ENCODE results near the gene SMO. TPM values are rescaled to one million over a fixed set of nuclear protein-coding genes. Genes with fewer than 3 reads are reported as not detected.
"Not testable (repeated sequence)": the region's sequence is repeated elsewhere in the genome, so short reads cannot be mapped to it uniquely, and the experiment has no call there.

The SMO gene
- total and polyA plus RNA-seq, 2 donors (not counting 1 experiment from before 2014, with no cell fraction given) = 4.5 to 12.6 TPM

DNA sequence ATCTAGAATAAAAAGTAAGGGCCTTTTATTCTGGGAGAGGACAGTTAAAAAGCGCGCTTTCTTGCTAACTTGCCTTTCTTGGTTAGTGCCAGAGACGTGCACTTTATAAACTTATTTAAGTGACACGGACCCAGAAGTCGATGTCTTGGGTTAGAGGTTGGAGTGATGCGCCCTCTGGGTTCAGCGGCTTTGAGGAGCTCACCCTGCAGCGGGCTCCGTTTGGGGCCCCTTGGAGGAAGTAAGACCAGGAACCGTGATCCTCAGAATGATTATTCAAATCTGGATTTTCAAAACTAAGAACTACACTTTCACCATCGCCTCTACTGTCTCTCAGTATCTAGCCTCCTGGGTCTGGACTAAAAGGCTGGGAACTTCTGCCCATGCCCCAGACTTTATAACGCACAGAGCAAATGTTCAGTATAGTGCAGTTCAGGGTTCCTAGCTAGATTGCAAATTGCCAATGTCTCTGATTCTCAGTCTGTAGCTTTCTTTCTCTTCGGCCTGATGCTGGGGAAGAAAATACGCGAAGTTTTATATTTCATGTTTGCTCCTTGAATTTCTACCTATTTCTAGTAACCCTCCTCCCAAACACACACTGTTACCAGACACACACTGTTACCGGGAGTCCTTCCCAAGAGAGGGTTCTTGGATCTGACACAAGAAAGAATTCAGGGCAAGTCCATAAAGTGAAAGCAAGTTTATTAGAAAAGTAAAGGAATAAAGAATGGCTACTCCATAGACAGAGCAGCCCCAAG is 18.6 kb upstream of the SMO start:
- Histone ChIP-seq H3K4me3 (replicated peaks in 1 of 4; ENCODE audit: control extremely low read depth in 1 of 4, insufficient read depth in 1 of 4, low read depth in 3 of 4, low read length in 4 of 4) (peak overlapping the region; percentile 38 to 57 (median 46)), H3K4me1 (ENCODE audit: control insufficient read depth, extremely low read depth, insufficient read depth, low read length) (no peaks in the 10 kb centered on the region), H3K27me3 (ENCODE audit: control insufficient read depth, insufficient read depth, low read length) (peaks cover 15% of the 10 kb centered on the region), H3K36me3 (ENCODE audit: control insufficient read depth, insufficient read depth, low read length) (no peaks in the 10 kb centered on the region), H3K9ac (ENCODE audit: insufficient read depth, low read length) (no peak overlapping the region), H3K79me2 (ENCODE audit: control insufficient read depth, insufficient read depth, low read length) (no peaks in the 10 kb centered on the region), H2AFZ (ENCODE audit: low read length) (peak overlapping the region; percentile 86), H3K9me3 (ENCODE audit: control insufficient read depth, insufficient read depth, low read depth, low read length) (no peaks in the 10 kb centered on the region), H4K20me1 (ENCODE audit: control insufficient read depth, extremely low read depth, insufficient read depth, low read length) (no peaks in the 10 kb centered on the region), H3K27ac (ENCODE audit: insufficient read depth, low read length) (no peak overlapping the region), H3K4me2 (ENCODE audit: extremely low read depth, insufficient read depth, low read length) (peak overlapping the region; percentile 59)
- no peak for DNase-seq (ENCODE audit: low read depth in 2 of 2)
- TF ChIP-seq EZH2 (IDR thresholded peaks at IDR 0.05; ENCODE audit: low read length, missing control alignments) (no peak), CTCF (conservative IDR thresholded peaks at IDR 0.05 in 1 of 2, IDR thresholded peaks at IDR 0.05 in 1 of 2; ENCODE audit: low read depth in 1 of 2, low read length in 2 of 2) (no peak)

- no peak overlapping the region for H3K27ac ChIP-seq (ENCODE audit: insufficient read depth, low read length)
- H3K4me2 ChIP-seq (ENCODE audit: extremely low read depth, insufficient read depth, low read length) = no peak overlapping the region
- no peak for DNase-seq (ENCODE audit: low read depth in 2 of 2)
- no peaks in the 10 kb centered on the region for H3K9me3 ChIP-seq (ENCODE audit: control insufficient read depth, insufficient read depth, low read depth, low read length)
- no peak overlapping the region for H3K4me3 ChIP-seq (replicated peaks in 1 of 4; ENCODE audit: control extremely low read depth in 1 of 4, insufficient read depth in 1 of 4, low read depth in 3 of 4, low read length in 4 of 4)
- no peaks in the 10 kb centered on the region for H3K4me1 ChIP-seq (ENCODE audit: control insufficient read depth, extremely low read depth, insufficient read depth, low read length)
- TF ChIP-seq EZH2 (IDR thresholded peaks at IDR 0.05; ENCODE audit: low read length, missing control alignments) (no peak), CTCF (conservative IDR thresholded peaks at IDR 0.05 in 1 of 2, IDR thresholded peaks at IDR 0.05 in 1 of 2; ENCODE audit: low read depth in 1 of 2, low read length in 2 of 2) (no peak)
- H3K36me3 ChIP-seq (ENCODE audit: control insufficient read depth, insufficient read depth, low read length) = no peaks in the 10 kb centered on the region
- H4K20me1 ChIP-seq (ENCODE audit: control insufficient read depth, extremely low read depth, insufficient read depth, low read length) = no peaks in the 10 kb centered on the region
- no peak overlapping the region for H3K9ac ChIP-seq (ENCODE audit: insufficient read depth, low read length)
- H2AFZ ChIP-seq (ENCODE audit: low read length) = no peak overlapping the region
- H3K27me3 ChIP-seq (ENCODE audit: control insufficient read depth, insufficient read depth, low read length) = peaks cover 17% of the 10 kb centered on the region
- H3K79me2 ChIP-seq (ENCODE audit: control insufficient read depth, insufficient read depth, low read length) = no peaks in the 10 kb centered on the region
These were observed 17.9 kb upstream of the SMO start for GRCh38 chr7:129170441-129171021.

DNA sequence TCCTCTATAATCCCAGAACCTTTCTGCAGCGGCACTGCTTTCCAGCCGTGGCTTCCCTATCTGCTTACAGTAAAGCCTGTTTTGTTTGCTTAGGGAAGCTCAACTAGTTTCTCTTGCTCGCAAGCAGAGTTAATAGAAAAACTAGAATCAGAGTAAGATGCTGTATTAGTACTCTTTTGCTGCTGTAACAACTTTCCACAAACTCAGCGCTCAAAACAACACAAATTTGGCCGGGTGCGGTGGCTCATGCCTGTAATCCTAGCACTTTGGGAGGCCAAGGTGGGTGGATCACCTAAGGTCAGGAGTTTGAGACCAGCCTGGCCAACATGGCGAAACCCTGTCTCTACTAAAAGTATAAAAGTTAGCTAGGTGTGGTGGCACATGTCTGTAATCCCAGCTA is 14.6 kb upstream of the SMO start:
- not testable (repeated sequence) for H3K27me3 ChIP-seq (ENCODE audit: control insufficient read depth, insufficient read depth, low read length); H3K9me3 ChIP-seq (ENCODE audit: control insufficient read depth, insufficient read depth, low read depth, low read length); H3K79me2 ChIP-seq (ENCODE audit: control insufficient read depth, insufficient read depth, low read length); H2AFZ ChIP-seq (ENCODE audit: low read length); H3K4me1 ChIP-seq (ENCODE audit: control insufficient read depth, extremely low read depth, insufficient read depth, low read length); H3K4me2 ChIP-seq (ENCODE audit: extremely low read depth, insufficient read depth, low read length); H3K27ac ChIP-seq (ENCODE audit: insufficient read depth, low read length); DNase-seq (ENCODE audit: low read depth in 2 of 2); H3K4me3 ChIP-seq (replicated peaks in 1 of 4; ENCODE audit: control extremely low read depth in 1 of 4, insufficient read depth in 1 of 4, low read depth in 3 of 4, low read length in 4 of 4); H3K9ac ChIP-seq (ENCODE audit: insufficient read depth, low read length); H3K36me3 ChIP-seq (ENCODE audit: control insufficient read depth, insufficient read depth, low read length); H4K20me1 ChIP-seq (ENCODE audit: control insufficient read depth, extremely low read depth, insufficient read depth, low read length)

All from fibroblast of lung (primary cell).